Measurements from ENCODE around the gene CPN2. TPM values are rescaled to one million over a fixed set of nuclear protein-coding genes. Genes with fewer than 3 reads are reported as not detected.

Gene CPN2
- total and polyA plus RNA-seq, 2 of the 13 experiments (the other 11 are each of a cell fraction or from before 2014, with no cell fraction given), result 26.7 to 27.7 TPM

DNA sequence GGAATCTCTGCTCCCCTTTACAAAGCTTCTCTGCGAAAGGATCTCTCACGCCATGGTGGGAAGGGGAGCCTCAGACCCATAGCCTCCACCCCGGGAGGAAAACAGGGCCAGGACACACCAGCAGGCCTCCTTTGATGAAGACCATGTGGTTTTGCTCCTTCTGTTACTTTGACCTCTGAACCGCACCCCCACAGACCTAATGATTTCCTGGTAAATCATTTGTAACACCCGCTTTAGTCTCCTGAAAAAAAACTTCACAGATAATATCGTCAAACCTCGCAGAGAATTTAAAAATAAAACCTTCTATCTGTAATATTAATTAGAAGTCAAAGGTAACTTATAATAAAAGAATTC, 18.3 kb downstream of the CPN2 start (continued):
- TF ChIP-seq FOXK1 (CRISPR knock-in tag; IDR thresholded peaks at IDR 0.05; ENCODE audit: borderline replicate concordance, low read depth) (0 out of 2 replicates have a peak, but pooled peaks have one; percentile 6), BRF2 (CRISPR knock-in tag; IDR thresholded peaks at IDR 0.05) (no peak), ZBTB34 (CRISPR knock-in tag; IDR thresholded peaks at IDR 0.05) (no peak; the same call in 1 of the 2 replicates), DRAP1 (CRISPR knock-in tag; IDR thresholded peaks at IDR 0.05) (no peak), ZBTB8A (CRISPR knock-in tag; IDR thresholded peaks at IDR 0.05; ENCODE audit: borderline replicate concordance, low read depth) (no peak), HNRNPH1 (optimal IDR thresholded peaks at IDR 0.05; ENCODE audit: low read depth, low read length) (no peak), CBX5 (CRISPR knock-in tag; IDR thresholded peaks at IDR 0.05; ENCODE audit: borderline replicate concordance) (no peak), ZNF329 (CRISPR knock-in tag; IDR thresholded peaks at IDR 0.05; ENCODE audit: low read depth) (no peak), MBD4 (IDR thresholded peaks at IDR 0.05; ENCODE audit: borderline replicate concordance, low read length) (peak; percentile 67; the same call in 1 of the 2 replicates), HNF1B (CRISPR knock-in tag; IDR thresholded peaks at IDR 0.05) (peak; percentile 46; the same call in 1 of the 2 replicates), GLI4 (CRISPR knock-in tag; IDR thresholded peaks at IDR 0.05; ENCODE audit: borderline replicate concordance) (no peak), PLSCR1 (CRISPR knock-in tag; IDR thresholded peaks at IDR 0.05; ENCODE audit: borderline replicate concordance) (no peak), HDAC1 (CRISPR knock-in tag; IDR thresholded peaks at IDR 0.05) (no peak), NCOR1 (IDR thresholded peaks at IDR 0.05; ENCODE audit: borderline replicate concordance, low read length) (peak; percentile 42; the same call in 1 of the 2 replicates), ZBTB43 (CRISPR knock-in tag; conservative IDR thresholded peaks at IDR 0.05) (peak; percentile 0; the same call in 1 of the 2 replicates), CC2D1A (CRISPR knock-in tag; IDR thresholded peaks at IDR 0.05) (0 out of 2 replicates have a peak, but pooled peaks have one; percentile 19)
- TF ChIP-seq, protein P1, sequence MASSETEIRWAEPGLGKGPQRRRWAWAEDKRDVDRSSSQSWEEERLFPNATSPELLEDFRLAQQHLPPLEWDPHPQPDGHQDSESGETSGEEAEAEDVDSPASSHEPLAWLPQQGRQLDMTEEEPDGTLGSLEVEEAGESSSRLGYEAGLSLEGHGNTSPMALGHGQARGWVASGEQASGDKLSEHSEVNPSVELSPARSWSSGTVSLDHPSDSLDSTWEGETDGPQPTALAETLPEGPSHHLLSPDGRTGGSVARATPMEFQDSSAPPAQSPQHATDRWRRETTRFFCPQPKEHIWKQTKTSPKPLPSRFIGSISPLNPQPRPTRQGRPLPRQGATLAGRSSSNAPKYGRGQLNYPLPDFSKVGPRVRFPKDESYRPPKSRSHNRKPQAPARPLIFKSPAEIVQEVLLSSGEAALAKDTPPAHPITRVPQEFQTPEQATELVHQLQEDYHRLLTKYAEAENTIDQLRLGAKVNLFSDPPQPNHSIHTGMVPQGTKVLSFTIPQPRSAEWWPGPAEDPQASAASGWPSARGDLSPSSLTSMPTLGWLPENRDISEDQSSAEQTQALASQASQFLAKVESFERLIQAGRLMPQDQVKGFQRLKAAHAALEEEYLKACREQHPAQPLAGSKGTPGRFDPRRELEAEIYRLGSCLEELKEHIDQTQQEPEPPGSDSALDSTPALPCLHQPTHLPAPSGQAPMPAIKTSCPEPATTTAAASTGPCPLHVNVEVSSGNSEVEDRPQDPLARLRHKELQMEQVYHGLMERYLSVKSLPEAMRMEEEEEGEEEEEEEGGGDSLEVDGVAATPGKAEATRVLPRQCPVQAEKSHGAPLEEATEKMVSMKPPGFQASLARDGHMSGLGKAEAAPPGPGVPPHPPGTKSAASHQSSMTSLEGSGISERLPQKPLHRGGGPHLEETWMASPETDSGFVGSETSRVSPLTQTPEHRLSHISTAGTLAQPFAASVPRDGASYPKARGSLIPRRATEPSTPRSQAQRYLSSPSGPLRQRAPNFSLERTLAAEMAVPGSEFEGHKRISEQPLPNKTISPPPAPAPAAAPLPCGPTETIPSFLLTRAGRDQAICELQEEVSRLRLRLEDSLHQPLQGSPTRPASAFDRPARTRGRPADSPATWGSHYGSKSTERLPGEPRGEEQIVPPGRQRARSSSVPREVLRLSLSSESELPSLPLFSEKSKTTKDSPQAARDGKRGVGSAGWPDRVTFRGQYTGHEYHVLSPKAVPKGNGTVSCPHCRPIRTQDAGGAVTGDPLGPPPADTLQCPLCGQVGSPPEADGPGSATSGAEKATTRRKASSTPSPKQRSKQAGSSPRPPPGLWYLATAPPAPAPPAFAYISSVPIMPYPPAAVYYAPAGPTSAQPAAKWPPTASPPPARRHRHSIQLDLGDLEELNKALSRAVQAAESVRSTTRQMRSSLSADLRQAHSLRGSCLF (CRISPR knock-in tag; IDR thresholded peaks at IDR 0.05; ENCODE audit: borderline replicate concordance), result no peak
